ENCODE data around the gene KIZ. TPM values are rescaled to one million over a fixed set of nuclear protein-coding genes. Genes with fewer than 3 reads are reported as not detected.

Gene KIZ
- total RNA-seq, 1 donor from 2014 or later, result 60.0 TPM

GRCh38 chr20:21228511-21228910 lies 102.6 kb downstream of the KIZ start:
- Mint-ChIP-seq H3K36me3 (no peaks in the 10 kb centered on the region), H3K27ac (no peak overlapping the region), H3K4me1 (peaks cover 29% of the 10 kb centered on the region), H3K4me3 (no peak overlapping the region), H3K9me3 (no peaks in the 10 kb centered on the region), H3K27me3 (ENCODE audit: insufficient read depth, low read depth) (peaks cover 4% of the 10 kb centered on the region)
- no peak for DNase-seq (ENCODE audit: low spot score)
- Histone ChIP-seq H3K79me2 (ENCODE audit: low read depth) (no peaks in the 10 kb centered on the region), H3K27ac (no peak overlapping the region), H3K27me3 (no peaks in the 10 kb centered on the region), H4K20me1 (ENCODE audit: low read depth) (no peaks in the 10 kb centered on the region), H3K4me3 (no peak overlapping the region), H3K4me1 (peaks cover 76% of the 10 kb centered on the region), H3K4me2 (no peak overlapping the region), H3F3A (ENCODE audit: low read depth) (peaks cover 49% of the 10 kb centered on the region), H3K9ac (no peak overlapping the region), H3K36me3 (no peaks in the 10 kb centered on the region), H2AFZ (replicated peaks) (no peak overlapping the region), H3K9me3 (ENCODE audit: low read depth) (no peaks in the 10 kb centered on the region)
- TF ChIP-seq EZH2phosphoT487 (IDR thresholded peaks at IDR 0.05) (no peak), CTCF (IDR thresholded peaks at IDR 0.05) (no peak), EZH2 (IDR thresholded peaks at IDR 0.05) (no peak)

GRCh38 chr20:21229163-21229562 lies 103.3 kb downstream of the KIZ start:
- no peaks in the 10 kb centered on the region for H3K27me3 ChIP-seq
- TF ChIP-seq CTCF (IDR thresholded peaks at IDR 0.05) (no peak), EZH2 (IDR thresholded peaks at IDR 0.05) (no peak), EZH2phosphoT487 (IDR thresholded peaks at IDR 0.05) (no peak)
- H3K27ac Mint-ChIP-seq, result no peak overlapping the region
- H3K36me3 Mint-ChIP-seq, result no peaks in the 10 kb centered on the region
- no peaks in the 10 kb centered on the region for H3K79me2 ChIP-seq (ENCODE audit: low read depth)
- no peak overlapping the region for H2AFZ ChIP-seq (replicated peaks)
- H3K4me2 ChIP-seq, result no peak overlapping the region
- peaks cover 81% of the 10 kb centered on the region for H3K4me1 ChIP-seq
- H3K9ac ChIP-seq, result no peak overlapping the region
- H3K27me3 Mint-ChIP-seq (ENCODE audit: insufficient read depth, low read depth), result peaks cover 4% of the 10 kb centered on the region
- H3K9me3 Mint-ChIP-seq, result no peaks in the 10 kb centered on the region
- H4K20me1 ChIP-seq (ENCODE audit: low read depth), result no peaks in the 10 kb centered on the region
- no peak overlapping the region for H3K4me3 ChIP-seq
- no peaks in the 10 kb centered on the region for H3K36me3 ChIP-seq
- H3K9me3 ChIP-seq (ENCODE audit: low read depth), result no peaks in the 10 kb centered on the region
- H3F3A ChIP-seq (ENCODE audit: low read depth), result peaks cover 53% of the 10 kb centered on the region
- H3K4me1 Mint-ChIP-seq, result peaks cover 29% of the 10 kb centered on the region
- no peak overlapping the region for H3K4me3 Mint-ChIP-seq
- no peak for DNase-seq (ENCODE audit: low spot score)
- no peak overlapping the region for H3K27ac ChIP-seq

- Histone ChIP-seq H3K4me1 (peaks cover 81% of the 10 kb centered on the region), H3K9me3 (ENCODE audit: low read depth) (no peaks in the 10 kb centered on the region), H3K4me3 (no peak overlapping the region), H3K36me3 (no peaks in the 10 kb centered on the region), H4K20me1 (ENCODE audit: low read depth) (no peaks in the 10 kb centered on the region), H2AFZ (replicated peaks) (no peak overlapping the region), H3K79me2 (ENCODE audit: low read depth) (no peaks in the 10 kb centered on the region), H3F3A (ENCODE audit: low read depth) (peaks cover 54% of the 10 kb centered on the region), H3K4me2 (no peak overlapping the region), H3K27ac (no peak overlapping the region), H3K9ac (no peak overlapping the region), H3K27me3 (no peaks in the 10 kb centered on the region)
- no peak for DNase-seq (ENCODE audit: low spot score)
- no peaks in the 10 kb centered on the region for H3K36me3 Mint-ChIP-seq
- H3K4me1 Mint-ChIP-seq, result peaks cover 28% of the 10 kb centered on the region
- H3K4me3 Mint-ChIP-seq, result no peak overlapping the region
- peaks cover 7% of the 10 kb centered on the region for H3K27me3 Mint-ChIP-seq (ENCODE audit: insufficient read depth, low read depth)
- H3K27ac Mint-ChIP-seq, result no peak overlapping the region
- no peak for TF ChIP-seq CTCF (IDR thresholded peaks at IDR 0.05)
- no peak for TF ChIP-seq EZH2phosphoT487 (IDR thresholded peaks at IDR 0.05)
- no peak for TF ChIP-seq EZH2 (IDR thresholded peaks at IDR 0.05)
- H3K9me3 Mint-ChIP-seq, result no peaks in the 10 kb centered on the region
Observed at GRCh38 chr20:21230220-21230619, 104.3 kb downstream of the KIZ start.
